Brain pericyte (primary cell): Measurements from ENCODE around the gene GINM1.

Source experiments
- DNase-seq: peaks from one replicate; pipeline ENCODE4 v3.0.0-alpha.2; 2012; ENCODE audit warnings: low read depth, low spot score

GINM1 gene

GRCh38 chr6:149565527-149566409, at the start of gene GINM1:
TSS of gene GINM1 (plus strand) at chr6:149566375. CDS start at chr6:149566415, 40 bp downstream.
- peak; percentile 89 for DNase-seq

- no peak for DNase-seq
Measured at GRCh38 chr6:149529650-149530049, 36.5 kb upstream of the GINM1 start.

- DNase-seq: no peak
Measured at GRCh38 chr6:149534742-149535141, 31.4 kb upstream of the GINM1 start.

- no peak for DNase-seq
Measured at GRCh38 chr6:149541139-149541538, 25.0 kb upstream of the GINM1 start.

GRCh38 chr6:149544646-149545257, 21.4 kb upstream of the GINM1 start:
- no peak for DNase-seq

- DNase-seq: no peak
Measured at GRCh38 chr6:149545258-149545753, 20.9 kb upstream of the GINM1 start.

GRCh38 chr6:149545754-149546471, 20.3 kb upstream of the GINM1 start, which contains the start of gene PPIL4:
TSS of gene PPIL4 (minus strand) at chr6:149546043. CDS start at chr6:149546005, 38 bp downstream.
- peak; percentile 90 for DNase-seq

- no peak for DNase-seq
Measured at GRCh38 chr6:149551920-149552319, 14.3 kb upstream of the GINM1 start.

- no peak for DNase-seq
Measured at GRCh38 chr6:149558029-149558428, 8.1 kb upstream of the GINM1 start.

GRCh38 chr6:149559389-149559788, 6.8 kb upstream of the GINM1 start:
- DNase-seq: no peak

GRCh38 chr6:149560736-149561135, 5.4 kb upstream of the GINM1 start:
- no peak for DNase-seq

- no peak for DNase-seq
Measured at GRCh38 chr6:149563203-149563927, 2.8 kb upstream of the GINM1 start.

GRCh38 chr6:149563928-149564325, 2.2 kb upstream of the GINM1 start:
- no peak for DNase-seq

GRCh38 chr6:149566410-149567193, 427 bp downstream of the GINM1 start:
- DNase-seq: no peak

GRCh38 chr6:149567194-149567586, 1.0 kb downstream of the GINM1 start:
- no peak for DNase-seq

- DNase-seq: no peak
Measured at GRCh38 chr6:149567945-149568585, 1.9 kb downstream of the GINM1 start.

GRCh38 chr6:149580880-149581279, 14.7 kb downstream of the GINM1 start:
- DNase-seq: no peak

- DNase-seq: no peak
Measured at GRCh38 chr6:149581349-149581748, 15.2 kb downstream of the GINM1 start.

- no peak for DNase-seq
Measured at GRCh38 chr6:149586149-149586548, 20.0 kb downstream of the GINM1 start.

- no peak for DNase-seq
Measured at GRCh38 chr6:149592983-149593382, 26.8 kb downstream of the GINM1 start.
